HG02840 (cell line): Measurements from ENCODE around the gene ARHGAP26.
"Not testable (repeated sequence)": the region's sequence is repeated elsewhere in the genome, so short reads cannot be mapped to it uniquely, and the experiment has no call there.

Experiments used
- ATAC-seq: cut with Tn5 transposase; IDR thresholded peaks from one replicate; pipeline ENCODE4 v1.9.1; 2021; ENCODE audit warnings: mild to moderate bottlenecking, moderate library complexity, moderate number of reproducible peaks; ENCODE audit not compliant: unreplicated experiment, low FRiP score

ARHGAP26 gene

GRCh38 chr5:143066556-143067281, 296.5 kb downstream of the ARHGAP26 start:
- peak; percentile 62 for ATAC-seq

- ATAC-seq: no peak
Measured at GRCh38 chr5:143068712-143069111, 298.5 kb downstream of the ARHGAP26 start.

GRCh38 chr5:143071927-143072326, 301.8 kb downstream of the ARHGAP26 start:
- ATAC-seq: no peak

- no peak for ATAC-seq
Measured at GRCh38 chr5:143072734-143073133, 302.6 kb downstream of the ARHGAP26 start.

- no peak for ATAC-seq
Measured at GRCh38 chr5:143073766-143074165, 303.6 kb downstream of the ARHGAP26 start.

GRCh38 chr5:143074414-143074996, 304.3 kb downstream of the ARHGAP26 start:
- ATAC-seq: no peak

GRCh38 chr5:143076377-143076776, 306.2 kb downstream of the ARHGAP26 start:
- ATAC-seq: no peak

- ATAC-seq: no peak
Measured at GRCh38 chr5:143077453-143078103, 307.4 kb downstream of the ARHGAP26 start.

GRCh38 chr5:143078313-143078712, 308.1 kb downstream of the ARHGAP26 start:
- ATAC-seq: no peak

- no peak for ATAC-seq
Measured at GRCh38 chr5:143078971-143079370, 308.8 kb downstream of the ARHGAP26 start.

- no peak for ATAC-seq
Measured at GRCh38 chr5:143080407-143080806, 310.2 kb downstream of the ARHGAP26 start.

- ATAC-seq: no peak
Measured at GRCh38 chr5:143080982-143081381, 310.8 kb downstream of the ARHGAP26 start.

GRCh38 chr5:143083006-143083405, 312.8 kb downstream of the ARHGAP26 start:
- no peak for ATAC-seq

- ATAC-seq: no peak
Measured at GRCh38 chr5:143084407-143084806, 314.2 kb downstream of the ARHGAP26 start.

GRCh38 chr5:143085319-143085917, 315.2 kb downstream of the ARHGAP26 start:
- ATAC-seq: no peak

GRCh38 chr5:143086546-143086907, 316.4 kb downstream of the ARHGAP26 start:
- no peak for ATAC-seq

GRCh38 chr5:143086908-143087637, 316.9 kb downstream of the ARHGAP26 start:
- no peak for ATAC-seq

GRCh38 chr5:143088702-143089101, 318.5 kb downstream of the ARHGAP26 start:
- not testable (repeated sequence) for ATAC-seq

- not testable (repeated sequence) for ATAC-seq
Measured at GRCh38 chr5:143090044-143090443, 319.9 kb downstream of the ARHGAP26 start.

GRCh38 chr5:143092711-143093451, 322.7 kb downstream of the ARHGAP26 start:
- ATAC-seq: not testable (repeated sequence)
